ENCODE data around the gene CALD1.

DNA sequence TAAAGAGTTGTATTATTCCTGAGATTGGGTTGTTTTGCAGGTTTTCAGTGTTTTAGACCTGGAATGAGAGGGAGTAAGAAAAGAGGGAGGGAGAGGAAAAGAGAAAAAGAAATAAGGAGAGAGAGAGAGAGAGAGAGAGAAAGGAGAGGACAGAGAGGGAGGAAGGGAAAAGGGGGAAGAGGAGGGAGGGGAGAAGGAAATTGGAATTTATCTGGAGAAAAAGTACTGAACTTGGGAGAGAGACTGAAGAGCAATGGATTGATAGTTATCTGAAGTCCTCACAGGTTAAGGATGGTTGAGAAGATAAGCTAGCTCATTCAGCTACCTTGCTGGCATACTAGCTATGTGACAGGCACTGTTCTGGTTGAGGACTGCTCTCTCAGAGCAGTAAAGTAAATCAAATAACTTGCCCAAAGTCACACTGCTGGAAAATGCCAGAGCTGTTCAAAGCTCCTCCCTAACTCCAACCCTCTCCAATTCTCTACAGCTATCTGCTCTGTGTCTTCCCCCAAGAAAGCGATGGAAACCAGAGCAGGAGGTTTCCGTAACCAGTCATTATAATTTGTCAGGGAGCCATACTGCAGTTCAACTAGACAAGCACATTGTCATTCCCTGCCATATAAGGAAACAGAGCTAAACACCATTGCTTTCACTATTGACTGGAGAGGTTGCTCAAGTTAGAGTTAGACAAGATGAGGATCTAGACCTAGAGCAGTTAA lies 10.7 kb downstream of the CALD1 start:
- TF ChIP-seq, protein P1, sequence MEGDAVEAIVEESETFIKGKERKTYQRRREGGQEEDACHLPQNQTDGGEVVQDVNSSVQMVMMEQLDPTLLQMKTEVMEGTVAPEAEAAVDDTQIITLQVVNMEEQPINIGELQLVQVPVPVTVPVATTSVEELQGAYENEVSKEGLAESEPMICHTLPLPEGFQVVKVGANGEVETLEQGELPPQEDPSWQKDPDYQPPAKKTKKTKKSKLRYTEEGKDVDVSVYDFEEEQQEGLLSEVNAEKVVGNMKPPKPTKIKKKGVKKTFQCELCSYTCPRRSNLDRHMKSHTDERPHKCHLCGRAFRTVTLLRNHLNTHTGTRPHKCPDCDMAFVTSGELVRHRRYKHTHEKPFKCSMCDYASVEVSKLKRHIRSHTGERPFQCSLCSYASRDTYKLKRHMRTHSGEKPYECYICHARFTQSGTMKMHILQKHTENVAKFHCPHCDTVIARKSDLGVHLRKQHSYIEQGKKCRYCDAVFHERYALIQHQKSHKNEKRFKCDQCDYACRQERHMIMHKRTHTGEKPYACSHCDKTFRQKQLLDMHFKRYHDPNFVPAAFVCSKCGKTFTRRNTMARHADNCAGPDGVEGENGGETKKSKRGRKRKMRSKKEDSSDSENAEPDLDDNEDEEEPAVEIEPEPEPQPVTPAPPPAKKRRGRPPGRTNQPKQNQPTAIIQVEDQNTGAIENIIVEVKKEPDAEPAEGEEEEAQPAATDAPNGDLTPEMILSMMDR (IDR thresholded peaks at IDR 0.05), result peak in 1 of 4 experiments; percentile 6
- peak; percentile 28 to 33 for TF ChIP-seq POLR2A (IDR thresholded peaks at IDR 0.05)

All from uterus (tissue), 2 donors.